Measurements from ENCODE around the gene TAB2.

DNA sequence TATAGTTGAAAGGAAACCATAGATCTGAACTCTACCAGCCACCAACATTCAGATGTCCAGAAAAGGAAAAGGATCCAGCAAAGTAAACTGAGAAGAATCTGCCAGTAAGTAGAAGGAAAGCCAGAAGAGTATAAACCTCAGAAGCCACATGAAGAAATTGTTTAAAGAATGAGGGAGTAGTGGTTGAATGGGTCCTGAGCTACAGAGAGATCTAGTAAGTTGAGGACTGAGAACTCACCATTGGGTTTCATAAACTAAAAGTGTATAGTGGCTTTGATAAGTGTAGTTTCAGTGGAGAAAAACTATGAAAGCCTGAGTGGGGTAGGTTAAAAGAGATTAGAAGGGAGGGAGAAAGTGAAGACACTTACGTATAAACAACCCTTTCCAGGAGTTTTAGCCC lies 50.6 kb downstream of the TAB2 start:
- TF ChIP-seq EZH2 (IDR thresholded peaks at IDR 0.05) (no peak), SRF (IDR thresholded peaks at IDR 0.05; ENCODE audit: low read depth) (no peak), POLR2A (IDR thresholded peaks at IDR 0.05; ENCODE audit: borderline replicate concordance, extremely low read depth, insufficient read depth, insufficient read length) (no peak), POLR2AphosphoS5 (IDR thresholded peaks at IDR 0.05; ENCODE audit: low read depth, low read length) (no peak)
- TF ChIP-seq, protein P1, sequence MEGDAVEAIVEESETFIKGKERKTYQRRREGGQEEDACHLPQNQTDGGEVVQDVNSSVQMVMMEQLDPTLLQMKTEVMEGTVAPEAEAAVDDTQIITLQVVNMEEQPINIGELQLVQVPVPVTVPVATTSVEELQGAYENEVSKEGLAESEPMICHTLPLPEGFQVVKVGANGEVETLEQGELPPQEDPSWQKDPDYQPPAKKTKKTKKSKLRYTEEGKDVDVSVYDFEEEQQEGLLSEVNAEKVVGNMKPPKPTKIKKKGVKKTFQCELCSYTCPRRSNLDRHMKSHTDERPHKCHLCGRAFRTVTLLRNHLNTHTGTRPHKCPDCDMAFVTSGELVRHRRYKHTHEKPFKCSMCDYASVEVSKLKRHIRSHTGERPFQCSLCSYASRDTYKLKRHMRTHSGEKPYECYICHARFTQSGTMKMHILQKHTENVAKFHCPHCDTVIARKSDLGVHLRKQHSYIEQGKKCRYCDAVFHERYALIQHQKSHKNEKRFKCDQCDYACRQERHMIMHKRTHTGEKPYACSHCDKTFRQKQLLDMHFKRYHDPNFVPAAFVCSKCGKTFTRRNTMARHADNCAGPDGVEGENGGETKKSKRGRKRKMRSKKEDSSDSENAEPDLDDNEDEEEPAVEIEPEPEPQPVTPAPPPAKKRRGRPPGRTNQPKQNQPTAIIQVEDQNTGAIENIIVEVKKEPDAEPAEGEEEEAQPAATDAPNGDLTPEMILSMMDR (IDR thresholded peaks at IDR 0.05 in 2 of 3, conservative IDR thresholded peaks at IDR 0.05 in 1 of 3; ENCODE audit: borderline replicate concordance in 1 of 3, insufficient read depth in 1 of 3, low read depth in 2 of 3, low read length in 2 of 3): no peak
- TF ChIP-seq, protein P2, sequence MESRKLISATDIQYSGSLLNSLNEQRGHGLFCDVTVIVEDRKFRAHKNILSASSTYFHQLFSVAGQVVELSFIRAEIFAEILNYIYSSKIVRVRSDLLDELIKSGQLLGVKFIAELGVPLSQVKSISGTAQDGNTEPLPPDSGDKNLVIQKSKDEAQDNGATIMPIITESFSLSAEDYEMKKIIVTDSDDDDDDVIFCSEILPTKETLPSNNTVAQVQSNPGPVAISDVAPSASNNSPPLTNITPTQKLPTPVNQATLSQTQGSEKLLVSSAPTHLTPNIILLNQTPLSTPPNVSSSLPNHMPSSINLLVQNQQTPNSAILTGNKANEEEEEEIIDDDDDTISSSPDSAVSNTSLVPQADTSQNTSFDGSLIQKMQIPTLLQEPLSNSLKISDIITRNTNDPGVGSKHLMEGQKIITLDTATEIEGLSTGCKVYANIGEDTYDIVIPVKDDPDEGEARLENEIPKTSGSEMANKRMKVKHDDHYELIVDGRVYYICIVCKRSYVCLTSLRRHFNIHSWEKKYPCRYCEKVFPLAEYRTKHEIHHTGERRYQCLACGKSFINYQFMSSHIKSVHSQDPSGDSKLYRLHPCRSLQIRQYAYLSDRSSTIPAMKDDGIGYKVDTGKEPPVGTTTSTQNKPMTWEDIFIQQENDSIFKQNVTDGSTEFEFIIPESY (IDR thresholded peaks at IDR 0.05; ENCODE audit: extremely low read depth, insufficient replicate concordance, low read length): no peak
- TF ChIP-seq, protein P3, sequence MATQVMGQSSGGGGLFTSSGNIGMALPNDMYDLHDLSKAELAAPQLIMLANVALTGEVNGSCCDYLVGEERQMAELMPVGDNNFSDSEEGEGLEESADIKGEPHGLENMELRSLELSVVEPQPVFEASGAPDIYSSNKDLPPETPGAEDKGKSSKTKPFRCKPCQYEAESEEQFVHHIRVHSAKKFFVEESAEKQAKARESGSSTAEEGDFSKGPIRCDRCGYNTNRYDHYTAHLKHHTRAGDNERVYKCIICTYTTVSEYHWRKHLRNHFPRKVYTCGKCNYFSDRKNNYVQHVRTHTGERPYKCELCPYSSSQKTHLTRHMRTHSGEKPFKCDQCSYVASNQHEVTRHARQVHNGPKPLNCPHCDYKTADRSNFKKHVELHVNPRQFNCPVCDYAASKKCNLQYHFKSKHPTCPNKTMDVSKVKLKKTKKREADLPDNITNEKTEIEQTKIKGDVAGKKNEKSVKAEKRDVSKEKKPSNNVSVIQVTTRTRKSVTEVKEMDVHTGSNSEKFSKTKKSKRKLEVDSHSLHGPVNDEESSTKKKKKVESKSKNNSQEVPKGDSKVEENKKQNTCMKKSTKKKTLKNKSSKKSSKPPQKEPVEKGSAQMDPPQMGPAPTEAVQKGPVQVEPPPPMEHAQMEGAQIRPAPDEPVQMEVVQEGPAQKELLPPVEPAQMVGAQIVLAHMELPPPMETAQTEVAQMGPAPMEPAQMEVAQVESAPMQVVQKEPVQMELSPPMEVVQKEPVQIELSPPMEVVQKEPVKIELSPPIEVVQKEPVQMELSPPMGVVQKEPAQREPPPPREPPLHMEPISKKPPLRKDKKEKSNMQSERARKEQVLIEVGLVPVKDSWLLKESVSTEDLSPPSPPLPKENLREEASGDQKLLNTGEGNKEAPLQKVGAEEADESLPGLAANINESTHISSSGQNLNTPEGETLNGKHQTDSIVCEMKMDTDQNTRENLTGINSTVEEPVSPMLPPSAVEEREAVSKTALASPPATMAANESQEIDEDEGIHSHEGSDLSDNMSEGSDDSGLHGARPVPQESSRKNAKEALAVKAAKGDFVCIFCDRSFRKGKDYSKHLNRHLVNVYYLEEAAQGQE (IDR thresholded peaks at IDR 0.05; ENCODE audit: low read depth): no peak

All from HCT116 (cell line).